Liver (tissue), 3 donors: ENCODE measurements around the gene ZNF518A.

ENCODE experiments used
- ATF3 ChIP-seq: IDR thresholded peaks from 2 replicates; pipeline ENCODE4 v1.6.1; 2016; ENCODE audit warnings: antibody characterized with exemption
- CTCF ChIP-seq: fragments of 150-350 bp; IDR thresholded peaks from 2 replicates; pipeline ENCODE4 v1.5.1; 2017; ENCODE audit warnings: improper control_type of control experiment, low read depth, low read length; ENCODE audit not compliant: missing input control
- EGR1 ChIP-seq, 2 donors: IDR thresholded peaks; 2 replicates each; pipeline ENCODE4 v1.6.1; 2016 to 2018; ENCODE audit warnings: antibody characterized with exemption in 2 of 2, low read depth in 2 of 2
- GABPA ChIP-seq, 2 donors: IDR thresholded peaks in 1 of 2; conservative IDR thresholded peaks in 1 of 2; 2 replicates each; pipeline ENCODE4 v1.6.1; 2016; ENCODE audit warnings: antibody characterized with exemption in 2 of 2, mild to moderate bottlenecking in 1 of 2, moderate library complexity in 1 of 2
- HNF4A ChIP-seq, 2 donors: conservative IDR thresholded peaks; 2 replicates each; pipeline ENCODE4 v1.6.1; 2016; ENCODE audit warnings: antibody characterized with exemption in 2 of 2, mild to moderate bottlenecking in 2 of 2
- HNF4G ChIP-seq: IDR thresholded peaks from 2 replicates; pipeline ENCODE4 v1.6.1; 2016; ENCODE audit warnings: antibody characterized with exemption
- JUND ChIP-seq, 2 donors: IDR thresholded peaks; 2 replicates each; pipeline ENCODE4 v1.6.1; 2016; ENCODE audit warnings: antibody characterized with exemption in 2 of 2
- MAX ChIP-seq: IDR thresholded peaks from 2 replicates; pipeline ENCODE4 v1.6.1; 2016; ENCODE audit warnings: antibody characterized with exemption
- NR2F2 ChIP-seq: IDR thresholded peaks from 2 replicates; pipeline ENCODE4 v1.6.1; 2016; ENCODE audit warnings: antibody characterized with exemption
- RAD21 ChIP-seq, 2 donors: IDR thresholded peaks; 2 replicates each; pipeline ENCODE4 v1.6.1; 2016; ENCODE audit warnings: antibody characterized with exemption in 2 of 2, mild to moderate bottlenecking in 2 of 2
- REST ChIP-seq: IDR thresholded peaks from 2 replicates; pipeline ENCODE4 v1.6.1; 2016; ENCODE audit warnings: antibody characterized with exemption, mild to moderate bottlenecking
- TAF1 ChIP-seq: conservative IDR thresholded peaks from 2 replicates; pipeline ENCODE4 v1.6.1; 2016; ENCODE audit warnings: antibody characterized with exemption, mild to moderate bottlenecking
- YY1 ChIP-seq: IDR thresholded peaks from 2 replicates; pipeline ENCODE4 v1.6.1; 2016; ENCODE audit warnings: antibody characterized with exemption, mild to moderate bottlenecking
- ZBTB33 ChIP-seq: IDR thresholded peaks from 2 replicates; pipeline ENCODE4 v1.6.1; 2016; ENCODE audit warnings: antibody characterized with exemption
- donor health status: healthy.
- donor health status: healthy.

- peak; percentile 63 to 95 for TF ChIP-seq GABPA (IDR thresholded peaks at IDR 0.05 in 1 of 2, conservative IDR thresholded peaks at IDR 0.05 in 1 of 2)
- TF ChIP-seq CTCF, result no peak
- TF ChIP-seq TAF1, result no peak
- TF ChIP-seq RAD21 (IDR thresholded peaks at IDR 0.05), result no peak
- TF ChIP-seq EGR1 (IDR thresholded peaks at IDR 0.05; ENCODE audit: low read depth in 2 of 2), result peak; percentile 14 to 51
- peak; percentile 6 to 13 for TF ChIP-seq HNF4A (conservative IDR thresholded peaks at IDR 0.05)
- no peak for TF ChIP-seq HNF4G
- TF ChIP-seq ATF3, result peak; percentile 19
- no peak for TF ChIP-seq JUND (IDR thresholded peaks at IDR 0.05)
- peak; percentile 64 for TF ChIP-seq ZBTB33
- peak; percentile 99 for TF ChIP-seq YY1
- peak; percentile 3 for TF ChIP-seq NR2F2
- TF ChIP-seq REST, result peak; percentile 29
- peak; percentile 94 for TF ChIP-seq MAX
Measured at GRCh38 chr10:96129387-96130325, at the start of gene ZNF518A.
